Measurements from ENCODE around the gene NMT1.
"Not testable (repeated sequence)": the region's sequence is repeated elsewhere in the genome, so short reads cannot be mapped to it uniquely, and the experiment has no call there.

Gene NMT1

DNA sequence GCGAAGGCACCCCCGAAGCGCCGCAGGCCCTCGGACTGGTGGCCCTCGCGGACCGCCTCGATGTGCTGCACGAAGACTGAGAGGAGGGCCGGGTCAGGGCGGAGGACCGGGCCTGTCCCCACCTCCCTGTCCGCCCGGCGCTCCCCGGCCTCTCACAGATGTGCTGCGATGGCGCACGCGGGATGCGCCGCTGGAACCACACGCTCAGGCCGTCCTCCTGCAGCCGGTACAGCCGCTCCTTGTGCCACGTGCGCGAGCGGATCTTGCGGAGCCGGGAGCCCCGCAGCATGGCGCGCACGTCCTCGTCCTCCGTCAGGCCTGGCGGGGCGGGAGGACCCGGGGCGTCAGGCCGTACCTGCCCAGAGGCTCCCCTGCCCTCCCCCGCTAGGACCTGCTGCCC lies 59.9 kb downstream of the NMT1 start:
- Histone ChIP-seq H3K9ac (no peak overlapping the region), H4K20me1 (ENCODE audit: insufficient read depth) (no peaks in the 10 kb centered on the region), H3K4me1 (ENCODE audit: low read depth, poor library complexity, severe bottlenecking) (no peaks in the 10 kb centered on the region), H3K79me2 (ENCODE audit: insufficient read depth, low read depth) (no peaks in the 10 kb centered on the region), H2AFZ (ENCODE audit: low read depth) (no peak overlapping the region), H3K4me2 (no peak overlapping the region), H3K36me3 (ENCODE audit: insufficient read depth) (no peaks in the 10 kb centered on the region), H3K27me3 (ENCODE audit: insufficient read depth, low read depth) (no peaks in the 10 kb centered on the region), H3K4me3 (IDR thresholded peaks at IDR 0.05; ENCODE audit: insufficient read depth, low read depth, low read length) (no peak overlapping the region), H3K27ac (no peak overlapping the region)
- TF ChIP-seq, protein P1, sequence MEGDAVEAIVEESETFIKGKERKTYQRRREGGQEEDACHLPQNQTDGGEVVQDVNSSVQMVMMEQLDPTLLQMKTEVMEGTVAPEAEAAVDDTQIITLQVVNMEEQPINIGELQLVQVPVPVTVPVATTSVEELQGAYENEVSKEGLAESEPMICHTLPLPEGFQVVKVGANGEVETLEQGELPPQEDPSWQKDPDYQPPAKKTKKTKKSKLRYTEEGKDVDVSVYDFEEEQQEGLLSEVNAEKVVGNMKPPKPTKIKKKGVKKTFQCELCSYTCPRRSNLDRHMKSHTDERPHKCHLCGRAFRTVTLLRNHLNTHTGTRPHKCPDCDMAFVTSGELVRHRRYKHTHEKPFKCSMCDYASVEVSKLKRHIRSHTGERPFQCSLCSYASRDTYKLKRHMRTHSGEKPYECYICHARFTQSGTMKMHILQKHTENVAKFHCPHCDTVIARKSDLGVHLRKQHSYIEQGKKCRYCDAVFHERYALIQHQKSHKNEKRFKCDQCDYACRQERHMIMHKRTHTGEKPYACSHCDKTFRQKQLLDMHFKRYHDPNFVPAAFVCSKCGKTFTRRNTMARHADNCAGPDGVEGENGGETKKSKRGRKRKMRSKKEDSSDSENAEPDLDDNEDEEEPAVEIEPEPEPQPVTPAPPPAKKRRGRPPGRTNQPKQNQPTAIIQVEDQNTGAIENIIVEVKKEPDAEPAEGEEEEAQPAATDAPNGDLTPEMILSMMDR (conservative IDR thresholded peaks at IDR 0.05; ENCODE audit: low read depth, low read length) = no peak

DNA sequence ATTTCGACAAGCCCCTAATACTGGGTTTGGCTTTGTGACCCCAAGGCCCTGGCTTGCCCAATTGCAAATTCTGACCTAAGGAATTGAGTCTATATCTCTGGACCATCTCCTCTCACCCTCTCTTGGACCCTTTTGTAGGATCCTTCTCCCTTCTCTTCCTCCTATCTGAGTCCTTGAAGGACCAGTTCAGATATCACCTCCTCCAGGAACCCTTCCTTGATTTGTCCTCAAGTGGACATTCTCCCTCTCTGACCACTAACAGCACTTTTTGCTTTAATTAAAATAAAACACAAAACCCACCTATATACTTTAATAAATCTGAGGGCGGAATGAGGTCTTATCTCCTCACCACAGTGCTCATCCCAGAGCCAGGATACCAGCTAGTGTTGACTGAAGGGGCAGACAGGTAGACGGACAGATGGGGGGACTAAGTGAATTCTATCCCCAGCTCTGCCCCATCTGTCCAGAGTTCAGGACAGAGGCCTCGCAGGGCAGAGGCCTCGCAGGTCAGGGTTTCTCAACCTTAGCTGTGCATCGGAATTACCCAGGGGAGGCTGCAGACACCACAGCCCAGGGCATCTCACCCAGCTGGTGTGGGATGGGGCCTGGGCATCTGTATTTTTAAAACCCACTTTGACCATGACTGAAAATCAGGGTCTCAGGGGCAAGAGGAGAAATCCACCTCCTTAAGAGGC lies 62.1 kb downstream of the NMT1 start:
- Histone ChIP-seq H3K36me3 (ENCODE audit: insufficient read depth) (no peaks in the 10 kb centered on the region), H3K27me3 (ENCODE audit: insufficient read depth, low read depth) (no peaks in the 10 kb centered on the region), H3K4me3 (IDR thresholded peaks at IDR 0.05; ENCODE audit: insufficient read depth, low read depth, low read length) (no peak overlapping the region), H3K9ac (no peak overlapping the region), H4K20me1 (ENCODE audit: insufficient read depth) (no peaks in the 10 kb centered on the region), H3K27ac (no peak overlapping the region), H3K4me2 (no peak overlapping the region), H2AFZ (ENCODE audit: low read depth) (no peak overlapping the region), H3K4me1 (ENCODE audit: low read depth, poor library complexity, severe bottlenecking) (no peaks in the 10 kb centered on the region), H3K79me2 (ENCODE audit: insufficient read depth, low read depth) (no peaks in the 10 kb centered on the region)
- TF ChIP-seq, protein P1 (conservative IDR thresholded peaks at IDR 0.05; ENCODE audit: low read depth, low read length) = no peak

- Histone ChIP-seq H3K27ac (no peak overlapping the region), H3K9ac (no peak overlapping the region), H3K4me3 (IDR thresholded peaks at IDR 0.05; ENCODE audit: insufficient read depth, low read depth, low read length) (no peak overlapping the region), H3K79me2 (ENCODE audit: insufficient read depth, low read depth) (no peaks in the 10 kb centered on the region), H3K4me1 (ENCODE audit: low read depth, poor library complexity, severe bottlenecking) (no peaks in the 10 kb centered on the region), H3K27me3 (ENCODE audit: insufficient read depth, low read depth) (no peaks in the 10 kb centered on the region), H3K4me2 (no peak overlapping the region), H4K20me1 (ENCODE audit: insufficient read depth) (no peaks in the 10 kb centered on the region), H2AFZ (ENCODE audit: low read depth) (no peak overlapping the region), H3K36me3 (ENCODE audit: insufficient read depth) (no peaks in the 10 kb centered on the region)
- TF ChIP-seq, protein P1 (conservative IDR thresholded peaks at IDR 0.05; ENCODE audit: low read depth, low read length) = no peak
These were observed 63.0 kb downstream of the NMT1 start for GRCh38 chr17:45123930-45124796.

DNA sequence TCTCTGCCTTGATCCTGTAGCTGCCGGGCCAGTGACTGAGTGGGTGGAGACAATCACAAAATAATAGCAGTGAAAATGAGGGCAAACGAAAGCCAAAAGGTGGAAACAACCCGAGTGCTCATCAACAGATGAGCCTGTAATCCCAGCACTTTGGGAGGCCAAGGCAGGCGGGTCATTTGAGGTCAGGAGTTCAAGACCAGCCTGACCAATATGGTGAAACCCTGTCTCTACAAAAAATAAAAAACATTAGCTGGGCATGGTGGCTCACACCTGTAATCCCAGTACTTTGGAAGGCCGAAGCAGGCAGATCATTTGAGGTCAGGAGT lies 63.6 kb downstream of the NMT1 start:
- H3K9ac ChIP-seq; H2AFZ ChIP-seq (ENCODE audit: low read depth); H3K36me3 ChIP-seq (ENCODE audit: insufficient read depth); H3K27ac ChIP-seq; H4K20me1 ChIP-seq (ENCODE audit: insufficient read depth); H3K4me2 ChIP-seq; H3K79me2 ChIP-seq (ENCODE audit: insufficient read depth, low read depth); H3K4me1 ChIP-seq (ENCODE audit: low read depth, poor library complexity, severe bottlenecking); H3K4me3 ChIP-seq (IDR thresholded peaks at IDR 0.05; ENCODE audit: insufficient read depth, low read depth, low read length); H3K27me3 ChIP-seq (ENCODE audit: insufficient read depth, low read depth): not testable (repeated sequence)

GRCh38 chr17:45125509-45125908 lies 64.4 kb downstream of the NMT1 start:
- H3K36me3 ChIP-seq (ENCODE audit: insufficient read depth) = no peaks in the 10 kb centered on the region
- H3K27me3 ChIP-seq (ENCODE audit: insufficient read depth, low read depth) = no peaks in the 10 kb centered on the region
- no peak overlapping the region for H2AFZ ChIP-seq (ENCODE audit: low read depth)
- no peak overlapping the region for H3K9ac ChIP-seq
- H3K4me1 ChIP-seq (ENCODE audit: low read depth, poor library complexity, severe bottlenecking) = no peaks in the 10 kb centered on the region
- TF ChIP-seq, protein P1 (conservative IDR thresholded peaks at IDR 0.05; ENCODE audit: low read depth, low read length) = no peak
- no peak overlapping the region for H3K4me2 ChIP-seq
- no peaks in the 10 kb centered on the region for H4K20me1 ChIP-seq (ENCODE audit: insufficient read depth)
- H3K4me3 ChIP-seq (IDR thresholded peaks at IDR 0.05; ENCODE audit: insufficient read depth, low read depth, low read length) = no peak overlapping the region
- no peaks in the 10 kb centered on the region for H3K79me2 ChIP-seq (ENCODE audit: insufficient read depth, low read depth)
- no peak overlapping the region for H3K27ac ChIP-seq
